ENCODE measurements around the gene GLYATL1B.
"Not testable (repeated sequence)": the region's sequence is repeated elsewhere in the genome, so short reads cannot be mapped to it uniquely, and the experiment has no call there.

GLYATL1B gene, protein sequence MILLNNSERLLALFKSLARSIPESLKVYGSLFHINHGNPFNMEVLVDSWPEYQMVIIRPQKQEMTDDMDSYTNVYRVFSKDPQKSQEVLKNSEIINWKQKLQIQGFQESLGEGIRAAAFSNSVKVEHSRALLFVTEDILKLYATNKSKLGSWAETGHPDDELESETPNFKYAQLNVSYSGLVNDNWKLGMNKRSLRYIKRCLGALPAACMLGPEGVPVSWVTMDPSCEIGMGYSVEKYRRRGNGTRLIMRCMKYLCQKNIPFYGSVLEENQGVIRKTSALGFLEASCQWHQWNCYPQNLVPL

GRCh38 chr11:59086007-59086406, at the start of gene GLYATL1B:
Gene GLYATL1B (plus strand): TSS chr11:59086307. CDS start chr11:59086307, 0 bp downstream.
- not testable (repeated sequence) for DNase-seq

DNA sequence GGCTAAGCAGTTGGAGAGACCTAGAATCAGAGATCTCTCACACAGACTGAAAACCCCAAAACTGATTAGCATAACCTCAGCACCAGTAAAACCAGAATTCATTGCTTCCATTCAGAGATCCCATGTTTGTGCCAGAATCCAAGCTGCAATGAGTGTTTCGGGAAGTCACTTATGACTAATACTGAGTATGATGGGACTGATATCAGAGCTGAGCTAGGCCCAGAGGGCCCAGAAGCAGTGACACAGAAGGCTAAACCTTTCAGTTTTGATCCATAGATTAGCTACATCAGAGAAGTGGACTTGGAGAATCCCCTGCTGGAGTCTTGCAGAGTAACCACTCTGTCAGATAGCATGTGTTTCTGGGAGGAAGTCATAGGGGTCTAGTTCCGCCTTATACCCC, 49.6 kb upstream of the GLYATL1B start:
- not testable (repeated sequence) for DNase-seq

GRCh38 chr11:59037434-59037833, 48.7 kb upstream of the GLYATL1B start:
- DNase-seq = not testable (repeated sequence)

GRCh38 chr11:59040607-59041006, 45.5 kb upstream of the GLYATL1B start:
- no peak for DNase-seq

GRCh38 chr11:59051383-59051782, 34.7 kb upstream of the GLYATL1B start:
- not testable (repeated sequence) for DNase-seq

DNA sequence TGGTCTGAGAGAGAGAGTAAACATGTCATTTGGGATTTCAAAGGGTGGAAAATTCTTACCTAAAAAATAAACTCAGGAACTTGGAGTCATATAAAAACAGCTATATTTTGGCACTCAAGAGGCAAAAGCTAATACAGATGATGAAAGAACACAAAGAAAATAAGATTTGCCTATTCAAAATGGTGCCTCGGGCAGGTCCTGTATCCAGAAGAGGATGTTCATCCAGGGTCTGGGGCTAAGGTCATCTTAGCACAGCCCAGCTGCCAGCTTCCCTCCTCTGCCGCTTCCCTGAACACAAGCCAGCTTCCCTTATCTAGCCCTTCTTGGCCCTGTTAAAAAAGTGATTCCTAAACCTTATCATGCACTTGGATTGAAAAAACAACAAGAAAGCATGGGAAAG, 33.8 kb upstream of the GLYATL1B start:
- not testable (repeated sequence) for DNase-seq

DNA sequence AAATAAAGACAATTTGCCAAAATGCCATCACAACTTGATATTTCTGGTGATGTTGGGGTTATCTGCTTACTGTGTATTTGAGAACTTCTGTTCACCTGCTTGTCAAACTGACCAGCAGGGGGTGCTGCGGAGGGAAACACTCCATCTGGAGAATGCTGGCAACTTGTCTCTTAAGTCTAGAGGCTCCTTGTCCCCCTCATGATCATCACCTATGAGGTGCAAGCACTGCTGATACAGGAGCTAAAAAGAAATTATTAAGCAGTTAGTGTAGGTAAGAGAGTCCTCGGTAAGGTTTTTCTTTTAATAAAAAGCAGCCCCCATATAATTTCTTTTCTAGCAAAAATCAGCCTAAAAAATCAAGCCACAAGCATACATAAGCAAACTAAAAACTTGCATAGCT, 32.7 kb upstream of the GLYATL1B start:
- DNase-seq = peak; percentile 81

- peak; percentile 71 for DNase-seq
Observed at GRCh38 chr11:59058120-59059033, 27.7 kb upstream of the GLYATL1B start.

- not testable (repeated sequence) for DNase-seq
Observed at GRCh38 chr11:59060096-59060495, 26.0 kb upstream of the GLYATL1B start.

DNA sequence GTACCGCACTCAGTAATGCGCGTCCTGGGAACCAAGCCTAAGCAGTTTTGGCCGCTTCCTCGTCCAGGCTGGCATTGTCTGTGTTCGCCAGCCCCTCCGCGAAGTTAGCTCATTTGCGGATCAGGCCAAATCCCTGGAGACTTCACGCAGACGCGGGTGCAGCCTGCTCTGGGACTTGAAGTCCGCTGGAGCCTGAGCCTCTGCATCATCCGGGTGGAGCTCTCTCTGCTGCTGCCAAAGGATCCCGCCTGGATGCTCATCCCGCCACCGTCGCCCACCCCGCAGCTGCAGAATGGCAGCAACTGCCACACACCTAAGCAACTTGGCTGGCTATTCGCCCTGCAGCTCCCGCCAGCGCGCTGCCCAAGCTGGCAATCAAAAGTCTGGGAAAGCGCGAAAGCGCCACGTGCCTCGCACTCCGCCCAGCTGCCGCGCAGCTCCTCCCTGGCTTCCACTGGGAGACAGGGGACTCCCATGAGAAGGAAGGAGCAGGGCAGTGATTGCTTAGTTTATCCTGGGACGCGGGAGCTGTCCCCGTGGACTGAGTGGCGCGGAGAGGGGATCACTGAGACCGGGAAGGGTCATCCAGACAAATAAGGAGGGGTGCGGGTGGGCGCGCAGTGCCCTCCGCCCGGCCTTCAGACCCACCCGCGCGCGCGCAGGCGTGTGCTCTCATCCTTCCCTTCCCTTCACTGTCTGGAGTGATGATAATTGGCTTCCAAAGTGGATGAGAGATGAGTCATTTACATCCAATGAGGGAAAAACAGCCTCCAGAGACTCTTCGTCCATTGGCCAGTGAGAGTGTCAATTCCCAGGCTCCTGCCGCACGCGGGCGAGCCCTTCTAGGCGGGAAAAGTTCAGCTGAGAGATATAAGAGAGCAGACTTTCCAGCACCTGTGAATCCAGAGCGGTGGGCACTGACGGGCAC, 23.2 kb upstream of the GLYATL1B start:
- DNase-seq = no peak

DNA sequence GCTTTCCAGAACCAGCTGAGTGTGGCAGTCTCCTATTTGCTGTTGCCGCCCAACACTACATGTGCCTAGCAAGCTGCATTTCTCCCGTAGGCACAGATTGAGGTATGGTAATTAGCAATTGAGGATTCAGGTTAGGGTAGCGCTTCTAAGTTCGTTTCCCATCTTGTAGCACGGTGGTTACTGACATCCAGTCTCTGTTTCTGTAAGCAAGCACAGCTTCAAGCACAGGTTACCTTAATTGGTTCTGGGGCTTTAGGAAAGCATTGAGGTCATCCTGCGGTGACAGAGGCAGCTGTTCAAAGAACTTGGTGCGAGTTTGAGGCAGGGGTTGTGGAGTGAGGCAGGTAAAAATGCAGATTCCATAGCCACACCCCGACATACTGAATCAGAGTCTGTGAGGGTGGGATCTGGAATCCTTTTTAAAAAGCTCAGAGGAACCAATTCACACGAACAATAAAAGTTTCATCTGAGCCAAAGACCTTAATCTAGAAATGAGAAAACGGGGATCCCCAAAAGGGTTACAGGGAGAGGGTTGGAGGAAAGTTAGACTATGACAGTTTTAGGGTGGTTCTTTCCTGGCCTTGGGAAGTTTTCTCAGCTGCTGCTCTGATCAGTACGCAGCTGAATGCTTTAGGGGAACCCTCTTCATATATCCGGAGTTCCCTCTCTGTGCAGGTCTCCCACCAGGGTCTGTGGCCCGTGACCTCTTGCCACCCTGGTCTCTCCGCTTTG, 21.9 kb upstream of the GLYATL1B start:
- not testable (repeated sequence) for DNase-seq

- DNase-seq = no peak
Observed at GRCh38 chr11:59069087-59069486, 17.0 kb upstream of the GLYATL1B start.

- DNase-seq = no peak
Observed at GRCh38 chr11:59076876-59077571, 9.1 kb upstream of the GLYATL1B start.

- DNase-seq = no peak
Observed at GRCh38 chr11:59078435-59078834, 7.7 kb upstream of the GLYATL1B start.

GRCh38 chr11:59079086-59079485, 7.0 kb upstream of the GLYATL1B start:
- no peak for DNase-seq

DNA sequence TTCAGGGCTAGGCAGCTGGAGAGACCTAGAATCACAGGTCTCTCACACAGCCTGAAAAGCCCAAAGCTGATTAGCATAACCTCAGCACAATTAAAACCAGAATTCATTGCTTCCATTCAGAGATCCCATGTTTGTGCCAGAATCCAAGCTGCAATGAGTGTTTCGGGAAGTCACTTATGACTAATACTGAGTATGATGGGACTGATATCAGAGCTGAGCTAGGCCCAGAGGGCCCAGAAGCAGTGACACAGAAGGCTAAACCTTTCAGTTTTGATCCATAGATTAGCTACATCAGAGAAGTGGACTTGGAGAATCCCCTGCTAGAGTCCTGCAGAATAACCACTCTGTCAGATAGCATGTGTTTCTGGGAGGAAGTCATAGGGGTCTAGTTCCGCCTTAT, 5.7 kb upstream of the GLYATL1B start:
- not testable (repeated sequence) for DNase-seq

- DNase-seq = not testable (repeated sequence)
Observed at GRCh38 chr11:59081430-59082020, 4.6 kb upstream of the GLYATL1B start.

- DNase-seq = no peak
Observed at GRCh38 chr11:59088162-59088561, 2.1 kb downstream of the GLYATL1B start.

DNA sequence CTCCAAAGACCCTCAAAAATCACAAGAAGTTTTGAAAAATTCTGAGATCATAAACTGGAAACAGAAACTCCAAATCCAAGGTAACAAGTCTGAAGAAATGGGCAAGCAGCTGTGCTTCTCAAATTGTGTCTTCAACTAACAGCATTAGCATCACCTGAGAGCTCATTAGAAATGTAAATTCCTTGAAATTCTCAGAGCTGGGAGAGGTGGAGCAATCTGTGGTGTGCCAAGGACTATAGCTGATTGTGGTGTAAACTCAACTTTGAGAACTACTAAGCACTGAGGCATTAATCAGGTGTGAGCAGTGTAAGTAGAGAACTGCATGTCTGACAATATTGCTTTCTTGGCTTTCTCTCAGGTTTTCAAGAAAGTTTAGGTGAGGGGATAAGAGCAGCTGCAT, 7.5 kb downstream of the GLYATL1B start:
- DNase-seq = not testable (repeated sequence)

DNA sequence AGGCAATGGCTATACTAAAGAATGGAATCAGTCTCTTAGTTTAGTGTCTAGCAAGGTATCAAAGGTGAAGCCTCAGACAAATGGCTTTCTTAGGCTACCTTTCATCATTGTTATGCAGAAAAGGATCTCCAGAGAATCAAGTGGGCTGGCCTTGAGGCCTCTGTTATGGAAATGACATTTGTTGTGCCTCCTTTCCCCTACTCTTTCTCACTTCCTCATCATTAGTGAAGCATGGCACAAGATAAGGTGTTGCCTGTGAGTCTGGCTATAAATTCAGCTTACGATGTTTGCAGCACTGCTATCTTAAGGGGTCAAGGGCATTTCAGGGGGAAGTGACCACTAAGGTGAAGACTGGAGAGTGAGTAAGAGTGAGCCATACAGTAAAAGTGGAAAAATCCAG, 9.1 kb downstream of the GLYATL1B start:
- DNase-seq = not testable (repeated sequence)
